Neutrophil (primary cell): ENCODE data around the gene PPP2R1A.
A peak's percentile ranks its signal among the peaks of the same experiment; 100 is the strongest.

Experiments
- H3K27ac ChIP-seq: fragments of 200-600 bp; sonication (generic); 2 replicates; pipeline ENCODE4 v1.5.1; 2016; ENCODE audit warnings: mild to moderate bottlenecking, moderate library complexity
- H3K27me3 ChIP-seq: fragments of 200-600 bp; sonication (generic); 2 replicates; pipeline ENCODE4 v1.6.0; 2016; ENCODE audit warnings: mild to moderate bottlenecking
- H3K36me3 ChIP-seq: fragments of 200-600 bp; sonication (generic); 2 replicates; pipeline ENCODE4 v1.5.1; 2017
- H3K4me1 ChIP-seq, 2 experiments: fragments of 200-600 bp in 1 of 2; sonication (generic) in 1 of 2; 1 replicate in 1 of 2; 2 replicates in 1 of 2; pipeline versions ENCODE4 v1.5.1 to v1.6.1; 2013 to 2016; ENCODE audit warnings: low read depth in 1 of 2, low read length in 1 of 2, mild to moderate bottlenecking in 1 of 2, moderate library complexity in 1 of 2; ENCODE audit not compliant: control insufficient read depth in 1 of 2, insufficient read depth in 1 of 2
- H3K4me3 ChIP-seq, 2 experiments: fragments of 200-600 bp in 1 of 2; sonication (generic) in 1 of 2; 1 replicate in 1 of 2; 2 replicates in 1 of 2; pipeline ENCODE4 v1.5.1; 2013 to 2016; ENCODE audit warnings: low read depth in 1 of 2, low read length in 1 of 2, mild to moderate bottlenecking in 1 of 2, moderate library complexity in 1 of 2
- H3K9me3 ChIP-seq: fragments of 200-600 bp; sonication (generic); 2 replicates; pipeline ENCODE4 v1.5.1; 2016
- TF ChIP-seq, protein P1 (sequence below): fragments of 200-600 bp; sonication (generic); IDR thresholded peaks from 2 replicates; pipeline ENCODE4 v1.5.1; 2016; ENCODE audit warnings: antibody characterized with exemption

Gene PPP2R1A

DNA sequence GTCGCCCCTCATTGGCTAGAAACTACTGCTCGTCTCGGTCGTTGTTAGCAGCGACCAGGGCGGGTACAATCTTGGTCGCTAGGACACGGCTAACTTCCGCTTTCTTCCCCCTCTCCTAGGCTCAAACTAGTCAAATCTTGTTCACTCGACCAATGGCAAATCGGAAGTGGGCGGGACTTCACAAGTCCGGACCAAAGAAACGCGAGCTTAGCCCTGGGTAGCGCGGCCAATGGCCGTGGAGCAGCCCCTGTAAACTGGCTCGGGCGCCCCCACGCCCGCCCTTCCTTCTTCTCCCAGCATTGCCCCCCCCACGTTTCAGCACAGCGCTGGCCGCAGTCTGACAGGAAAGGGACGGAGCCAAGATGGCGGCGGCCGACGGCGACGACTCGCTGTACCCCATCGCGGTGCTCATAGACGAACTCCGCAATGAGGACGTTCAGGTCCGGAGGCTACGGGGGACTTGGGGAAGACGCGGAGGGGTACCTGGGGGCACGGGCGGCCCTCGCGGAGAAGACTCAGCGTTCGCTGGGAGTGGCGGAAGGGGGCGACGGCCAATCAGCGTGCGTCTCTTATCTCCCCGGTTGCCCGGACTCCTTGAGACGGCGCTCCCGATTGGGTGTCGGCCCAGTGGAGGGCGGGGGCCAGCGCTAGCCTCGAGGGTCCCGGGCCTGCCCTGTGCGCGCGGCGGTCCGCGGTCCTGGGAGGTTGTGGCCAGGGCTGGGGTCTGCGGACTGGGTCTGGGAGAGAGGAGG is at the start of gene PPP2R1A:
PPP2R1A (plus strand) TSS at position 318 of the 752 bp plus-strand sequence; CDS start at position 363, 45 bp downstream.
- H3K36me3 ChIP-seq = peaks cover 14% of the 10 kb centered on the region
- H3K4me3 ChIP-seq = peak within 1 kb of the TSS; percentile 93 to 99
- peaks cover 18 to 21% of the 10 kb centered on the region in 2 experiments for H3K4me1 ChIP-seq
- peak within 1 kb of the TSS; percentile 100 for H3K27ac ChIP-seq
- TF ChIP-seq, protein P1, sequence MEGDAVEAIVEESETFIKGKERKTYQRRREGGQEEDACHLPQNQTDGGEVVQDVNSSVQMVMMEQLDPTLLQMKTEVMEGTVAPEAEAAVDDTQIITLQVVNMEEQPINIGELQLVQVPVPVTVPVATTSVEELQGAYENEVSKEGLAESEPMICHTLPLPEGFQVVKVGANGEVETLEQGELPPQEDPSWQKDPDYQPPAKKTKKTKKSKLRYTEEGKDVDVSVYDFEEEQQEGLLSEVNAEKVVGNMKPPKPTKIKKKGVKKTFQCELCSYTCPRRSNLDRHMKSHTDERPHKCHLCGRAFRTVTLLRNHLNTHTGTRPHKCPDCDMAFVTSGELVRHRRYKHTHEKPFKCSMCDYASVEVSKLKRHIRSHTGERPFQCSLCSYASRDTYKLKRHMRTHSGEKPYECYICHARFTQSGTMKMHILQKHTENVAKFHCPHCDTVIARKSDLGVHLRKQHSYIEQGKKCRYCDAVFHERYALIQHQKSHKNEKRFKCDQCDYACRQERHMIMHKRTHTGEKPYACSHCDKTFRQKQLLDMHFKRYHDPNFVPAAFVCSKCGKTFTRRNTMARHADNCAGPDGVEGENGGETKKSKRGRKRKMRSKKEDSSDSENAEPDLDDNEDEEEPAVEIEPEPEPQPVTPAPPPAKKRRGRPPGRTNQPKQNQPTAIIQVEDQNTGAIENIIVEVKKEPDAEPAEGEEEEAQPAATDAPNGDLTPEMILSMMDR = peak; percentile 33
- no peaks in the 10 kb centered on the region for H3K27me3 ChIP-seq
- no peaks in the 10 kb centered on the region for H3K9me3 ChIP-seq

DNA sequence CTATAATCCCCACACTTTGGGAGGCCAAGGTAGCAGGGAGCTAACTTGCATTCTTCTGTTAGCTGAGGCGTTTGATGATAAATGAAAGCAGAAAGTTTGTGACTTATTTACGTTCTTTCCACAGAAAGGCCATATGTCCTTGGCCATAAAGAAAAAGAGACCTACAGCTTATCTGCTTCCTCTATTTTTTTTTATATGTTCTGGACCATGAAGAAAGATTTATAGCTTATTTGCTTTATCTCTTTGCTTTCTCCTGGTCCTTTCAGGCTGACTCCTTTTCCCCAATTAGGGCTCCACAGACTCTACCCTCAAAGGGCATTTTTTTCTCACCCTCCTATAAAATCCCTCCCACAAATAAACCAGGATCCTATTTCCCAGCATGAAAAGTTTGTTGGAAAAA is 48.6 kb upstream of the PPP2R1A start:
- no peak overlapping the region for H3K27ac ChIP-seq
- no peaks in the 10 kb centered on the region for H3K36me3 ChIP-seq
- TF ChIP-seq, protein P1 = no peak
- H3K4me3 ChIP-seq = no peak overlapping the region
- H3K9me3 ChIP-seq = peaks cover 15% of the 10 kb centered on the region
- no peaks in the 10 kb centered on the region for H3K27me3 ChIP-seq
- H3K4me1 ChIP-seq = peaks cover 11 to 13% of the 10 kb centered on the region in 2 experiments

DNA sequence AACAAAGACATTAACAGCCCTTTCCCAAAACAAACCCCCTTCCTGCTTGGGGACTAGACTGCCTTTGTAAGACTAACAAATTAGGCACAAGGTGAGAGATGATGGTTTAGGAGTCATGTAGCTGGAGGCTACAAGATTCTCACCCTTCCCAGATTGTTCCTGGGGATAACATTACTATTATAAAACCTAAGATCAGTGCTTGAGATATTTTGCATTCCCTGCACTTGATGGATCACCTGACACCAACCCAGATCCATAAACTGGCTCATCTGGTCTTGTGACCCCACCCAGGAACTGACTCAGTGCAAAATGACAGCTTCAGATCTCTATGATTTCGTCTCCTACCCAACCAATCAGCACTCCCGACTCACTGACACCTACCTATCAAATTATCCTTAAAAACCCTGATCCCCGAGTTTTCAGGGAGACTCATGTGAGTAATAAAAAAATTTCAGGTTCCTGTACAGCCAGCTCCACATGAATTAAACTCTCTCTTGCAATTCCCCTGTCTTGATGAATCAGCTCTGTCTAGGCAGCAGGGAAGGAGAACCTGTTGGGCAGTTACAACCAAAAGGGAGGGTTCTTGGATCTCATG is 47.8 kb upstream of the PPP2R1A start:
- Histone ChIP-seq H3K4me3 (no peak overlapping the region), H3K27me3 (no peaks in the 10 kb centered on the region), H3K36me3 (no peaks in the 10 kb centered on the region), H3K9me3 (peaks cover 21% of the 10 kb centered on the region), H3K27ac (no peak overlapping the region), H3K4me1 (peaks cover 11 to 13% of the 10 kb centered on the region in 2 experiments)
- TF ChIP-seq, protein P1 = no peak

DNA sequence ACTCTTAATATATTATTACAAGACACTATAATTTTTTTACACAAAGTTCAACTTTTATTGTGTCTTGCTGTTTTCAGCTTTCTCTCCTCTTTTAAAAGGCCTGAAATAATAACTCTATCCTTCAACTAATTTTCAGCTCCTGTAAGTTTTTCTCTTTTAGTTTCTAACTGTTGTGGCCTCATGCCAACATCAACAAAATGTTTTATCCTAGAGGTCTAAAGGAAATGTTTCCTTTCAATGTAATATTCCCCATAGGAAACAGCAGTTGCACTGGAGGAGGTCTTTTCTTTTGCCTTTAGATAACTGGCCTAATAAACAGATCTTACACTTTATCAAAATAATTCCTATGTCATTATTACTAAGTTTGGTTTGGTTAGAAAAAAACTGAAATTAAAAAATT is 41.6 kb upstream of the PPP2R1A start:
- peaks cover 30% of the 10 kb centered on the region for H3K9me3 ChIP-seq
- H3K36me3 ChIP-seq = no peaks in the 10 kb centered on the region
- TF ChIP-seq, protein P1 = no peak
- H3K27me3 ChIP-seq = no peaks in the 10 kb centered on the region
- no peak overlapping the region for H3K27ac ChIP-seq
- no peaks in the 10 kb centered on the region for H3K4me1 ChIP-seq
- H3K4me3 ChIP-seq = no peak overlapping the region

DNA sequence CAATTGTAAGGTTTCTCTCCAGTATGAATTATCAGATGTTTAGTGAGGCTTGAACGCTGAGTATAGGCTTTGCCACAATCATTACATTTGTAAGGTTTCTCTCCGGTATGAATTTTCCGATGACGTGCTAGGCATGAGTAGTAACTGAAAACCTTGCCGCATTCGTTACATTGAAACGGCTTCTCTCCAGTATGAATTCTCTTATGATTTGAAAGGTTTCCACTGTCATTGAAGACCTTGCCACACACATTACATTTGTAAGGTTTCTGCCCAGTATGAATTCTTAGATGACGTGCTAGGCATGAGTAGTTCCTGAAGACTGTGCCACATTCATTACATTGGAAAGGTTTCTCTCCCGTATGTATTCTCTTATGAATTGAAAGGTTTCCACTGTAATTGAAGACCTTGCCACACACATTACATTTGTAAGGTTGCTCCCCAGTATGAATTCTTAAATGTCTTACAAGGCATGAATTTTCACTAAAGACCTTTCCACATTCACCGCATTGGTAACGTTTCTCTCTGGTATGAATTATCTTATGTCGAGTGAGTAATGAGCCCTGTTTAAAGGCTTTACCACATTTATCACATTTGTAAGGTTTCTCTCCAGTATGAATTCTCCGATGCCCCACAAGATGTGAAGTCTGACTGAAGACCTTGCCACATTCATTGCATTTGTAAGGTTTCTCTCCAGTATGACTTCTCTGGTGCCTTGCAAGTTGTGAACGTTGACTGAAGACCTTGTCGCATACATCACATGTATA is 34.1 kb upstream of the PPP2R1A start:
- H3K27me3 ChIP-seq = no peaks in the 10 kb centered on the region
- no peaks in the 10 kb centered on the region for H3K4me1 ChIP-seq
- TF ChIP-seq, protein P1 = no peak
- H3K36me3 ChIP-seq = peaks cover 22% of the 10 kb centered on the region
- H3K4me3 ChIP-seq = no peak overlapping the region
- H3K9me3 ChIP-seq = peaks cover 74% of the 10 kb centered on the region
- H3K27ac ChIP-seq = no peak overlapping the region
